ENCODE measurements around the gene KCNN2.

Gene KCNN2

GRCh38 chr5:114319236-114319635 lies 42.6 kb upstream of the KCNN2 start (continued):
- no peak for TF ChIP-seq REST (tag by site-specific recombination; IDR thresholded peaks at IDR 0.05)
- no peak for TF ChIP-seq ZNF138 (tag by site-specific recombination; IDR thresholded peaks at IDR 0.05; ENCODE audit: borderline replicate concordance)
- TF ChIP-seq MZF1 (tag by site-specific recombination; IDR thresholded peaks at IDR 0.05; ENCODE audit: borderline replicate concordance): no peak
- no peak for TF ChIP-seq ZBTB20 (tag by site-specific recombination; IDR thresholded peaks at IDR 0.05)
- TF ChIP-seq ZNF623 (tag by site-specific recombination; IDR thresholded peaks at IDR 0.05): no peak
- no peak for TF ChIP-seq ZNF19 (tag by site-specific recombination; IDR thresholded peaks at IDR 0.05; ENCODE audit: low read depth)
- TF ChIP-seq ZNF571 (tag by site-specific recombination; IDR thresholded peaks at IDR 0.05): no peak
- TF ChIP-seq ELK4 (IDR thresholded peaks at IDR 0.05; ENCODE audit: borderline replicate concordance, low read depth, low read length): no peak
- TF ChIP-seq HIC1 (tag by site-specific recombination; IDR thresholded peaks at IDR 0.05): no peak
- TF ChIP-seq ZNF394 (tag by site-specific recombination; IDR thresholded peaks at IDR 0.05; ENCODE audit: borderline replicate concordance): no peak

DNA sequence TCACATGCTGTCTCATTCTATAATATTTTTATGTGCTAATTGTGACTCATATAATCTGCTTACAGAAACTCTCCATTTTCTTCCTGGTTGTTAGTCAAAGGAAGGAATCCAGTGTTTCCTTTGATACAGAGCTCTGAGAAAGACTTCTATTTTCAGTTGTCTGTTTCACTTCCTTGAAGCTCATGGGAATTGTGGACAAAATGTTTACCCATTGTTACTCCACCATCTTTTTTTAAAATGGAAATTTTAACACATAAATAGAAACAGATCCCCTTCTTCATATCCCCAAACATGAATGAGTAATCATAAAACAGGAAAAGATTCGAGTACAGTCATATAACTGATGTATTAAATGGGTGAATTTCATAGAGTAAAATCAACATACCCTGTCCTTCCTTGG lies 42.0 kb upstream of the KCNN2 start:
- no peaks in the 10 kb centered on the region for H3K36me3 ChIP-seq (ENCODE audit: control insufficient read depth in 2 of 2, insufficient read depth in 1 of 2, low read length in 2 of 2)
- no peaks in the 10 kb centered on the region for H3K9me3 ChIP-seq (ENCODE audit: control insufficient read depth, insufficient read depth, low read depth, low read length)
- H3K4me1 ChIP-seq (ENCODE audit: control insufficient read depth, insufficient read depth, low read length): no peaks in the 10 kb centered on the region
- H3K4me3 ChIP-seq (ENCODE audit: low read depth, low read length): no peak overlapping the region
- POLR2A ChIA-PET: no interaction called here
- CTCF ChIA-PET: no interaction called here
- H3K27ac ChIP-seq (ENCODE audit: extremely low read depth, low read depth, low read length): no peak overlapping the region
- TF ChIP-seq KLF16 (tag by site-specific recombination; IDR thresholded peaks at IDR 0.05) (no peak), RBAK (tag by site-specific recombination; IDR thresholded peaks at IDR 0.05) (no peak), ZNF658 (tag by site-specific recombination; IDR thresholded peaks at IDR 0.05) (no peak), ZNF18 (tag by site-specific recombination; IDR thresholded peaks at IDR 0.05) (no peak), ZNF707 (tag by site-specific recombination; IDR thresholded peaks at IDR 0.05) (no peak), GLI4 (tag by site-specific recombination; IDR thresholded peaks at IDR 0.05) (no peak), ZNF510 (tag by site-specific recombination; IDR thresholded peaks at IDR 0.05; ENCODE audit: insufficient replicate concordance) (no peak), CTCF (tag by site-specific recombination; IDR thresholded peaks at IDR 0.05) (no peak), REPIN1 (tag by site-specific recombination; IDR thresholded peaks at IDR 0.05; ENCODE audit: low read depth) (no peak), ZNF548 (tag by site-specific recombination; IDR thresholded peaks at IDR 0.05) (no peak), ZNF311 (tag by site-specific recombination; IDR thresholded peaks at IDR 0.05; ENCODE audit: borderline replicate concordance) (no peak), ZBTB11 (tag by site-specific recombination; conservative IDR thresholded peaks at IDR 0.05; ENCODE audit: low read depth) (no peak)
- TF ChIP-seq, protein P1, sequence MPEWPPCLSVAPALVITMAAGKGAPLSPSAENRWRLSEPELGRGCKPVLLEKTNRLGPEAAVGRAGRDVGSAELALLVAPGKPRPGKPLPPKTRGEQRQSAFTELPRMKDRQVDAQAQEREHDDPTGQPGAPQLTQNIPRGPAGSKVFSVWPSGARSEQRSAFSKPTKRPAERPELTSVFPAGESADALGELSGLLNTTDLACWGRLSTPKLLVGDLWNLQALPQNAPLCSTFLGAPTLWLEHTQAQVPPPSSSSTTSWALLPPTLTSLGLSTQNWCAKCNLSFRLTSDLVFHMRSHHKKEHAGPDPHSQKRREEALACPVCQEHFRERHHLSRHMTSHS (tag by site-specific recombination; IDR thresholded peaks at IDR 0.05): no peak
